OCI-LY3 (cell line): ENCODE data around the gene GRK6.

Source experiments
- CTCF ChIP-seq: fragments of 200-600, 300-600 bp; sonication (generic); IDR thresholded peaks from 2 replicates; pipeline ENCODE4 v1.5.1; 2014; ENCODE audit warnings: antibody characterized with exemption, low read length, low read depth
- EZH2phosphoT487 ChIP-seq: fragments of 200-600 bp; shearing (Covaris generic); IDR thresholded peaks from 2 replicates; pipeline ENCODE4 v1.6.1; 2018; ENCODE audit warnings: antibody characterized with exemption, mixed run types, low read depth

- no peak for TF ChIP-seq CTCF
- no peak for TF ChIP-seq EZH2phosphoT487
Measured at GRCh38 chr5:177399997-177400868, 26.2 kb upstream of the GRK6 start, which contains the start of gene PFN3.
